Upper lobe of left lung (tissue), 4 donors: ENCODE results near the gene DOLPP1.

ENCODE experiments used
- CTCF ChIP-seq, 6 experiments: fragments of 450-650 bp in 4 of 6; fragments of 200-600 bp in 2 of 6; sonication (generic) in 2 of 6; IDR thresholded peaks; one replicate each; pipeline ENCODE4 v1.5.1; 2016 to 2019; ENCODE audit warnings: antibody characterized with exemption in 6 of 6
- EP300 ChIP-seq, 4 donors: sonication (generic); formaldehyde crosslinking; IDR thresholded peaks; one replicate each; pipeline ENCODE4 v1.5.1; 2017; ENCODE audit warnings: antibody characterized with exemption in 4 of 4, control low read depth in 2 of 4
- POLR2AphosphoS5 ChIP-seq, 2 donors: sonication (generic); formaldehyde crosslinking; IDR thresholded peaks; one replicate each; pipeline ENCODE4 v1.5.1; 2017; ENCODE audit warnings: antibody characterized with exemption in 2 of 2

- TF ChIP-seq CTCF (IDR thresholded peaks at IDR 0.05) (no peak), POLR2AphosphoS5 (IDR thresholded peaks at IDR 0.05) (no peak), EP300 (IDR thresholded peaks at IDR 0.05) (no peak)
Measured at GRCh38 chr9:129059796-129060785, 20.8 kb upstream of the DOLPP1 start.
